Measurements from ENCODE around the gene GALK2.
"Not testable (repeated sequence)": the region's sequence is repeated elsewhere in the genome, so short reads cannot be mapped to it uniquely, and the experiment has no call there.

Gene GALK2

DNA sequence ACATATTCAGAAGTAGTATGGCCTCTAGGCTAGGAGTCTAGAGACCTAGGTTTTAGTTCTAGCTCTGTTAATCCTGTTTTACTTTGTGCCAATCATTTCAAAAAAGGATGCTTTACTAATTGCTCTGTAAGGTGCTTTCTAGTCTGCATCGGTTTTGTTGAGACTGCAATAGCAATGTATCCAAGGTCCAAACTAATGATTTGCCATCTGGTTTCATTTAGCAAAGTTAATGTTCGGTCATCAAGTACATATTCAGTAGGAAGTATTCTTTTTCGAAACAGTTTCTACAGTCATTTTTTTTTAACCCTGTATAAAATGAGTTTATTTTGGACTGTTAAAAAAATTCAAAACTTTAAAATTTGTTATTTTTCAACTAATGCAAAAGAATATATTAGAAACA, 2.0 kb upstream of the GALK2 start:
- DNase-seq = no peak

DNA sequence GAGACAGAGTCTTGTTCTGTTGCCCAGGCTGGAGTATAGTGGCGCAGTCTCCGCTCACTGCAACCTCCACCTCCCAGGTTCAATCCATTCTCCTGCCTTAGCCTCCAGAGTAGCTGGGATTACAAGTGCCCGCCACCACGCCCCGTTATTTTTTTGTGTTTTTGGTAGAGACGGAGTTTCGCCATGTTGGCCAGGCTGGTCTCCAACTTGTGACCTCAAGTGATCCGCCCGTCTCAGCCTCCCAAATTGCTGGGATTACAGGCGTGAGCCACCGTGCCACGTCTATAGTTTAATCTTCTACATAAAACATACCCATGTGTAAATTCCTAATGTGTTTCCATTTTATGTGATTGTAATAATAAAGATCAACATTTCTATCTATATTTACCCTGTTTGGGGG, 1.7 kb downstream of the GALK2 start:
- no peak for DNase-seq

DNA sequence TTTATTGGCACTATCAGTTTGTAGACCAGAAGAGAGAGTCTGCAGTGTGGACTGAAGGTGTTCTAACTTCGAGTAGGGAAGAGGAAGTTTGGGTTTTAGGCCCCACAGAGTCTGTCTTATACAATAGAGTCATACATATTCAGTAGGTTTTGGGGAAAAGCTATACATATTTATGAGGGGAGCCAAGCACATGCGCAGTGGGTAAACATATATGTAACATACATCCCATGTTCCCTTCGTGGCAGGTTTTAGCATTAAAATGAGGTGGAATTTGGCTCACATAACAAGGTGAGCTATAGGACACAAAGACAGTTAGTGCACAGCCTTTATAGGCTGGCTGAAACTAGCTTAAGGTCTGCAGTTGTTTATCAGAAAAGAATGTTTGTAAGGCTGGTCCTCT, 4.9 kb downstream of the GALK2 start:
- DNase-seq = no peak

DNA sequence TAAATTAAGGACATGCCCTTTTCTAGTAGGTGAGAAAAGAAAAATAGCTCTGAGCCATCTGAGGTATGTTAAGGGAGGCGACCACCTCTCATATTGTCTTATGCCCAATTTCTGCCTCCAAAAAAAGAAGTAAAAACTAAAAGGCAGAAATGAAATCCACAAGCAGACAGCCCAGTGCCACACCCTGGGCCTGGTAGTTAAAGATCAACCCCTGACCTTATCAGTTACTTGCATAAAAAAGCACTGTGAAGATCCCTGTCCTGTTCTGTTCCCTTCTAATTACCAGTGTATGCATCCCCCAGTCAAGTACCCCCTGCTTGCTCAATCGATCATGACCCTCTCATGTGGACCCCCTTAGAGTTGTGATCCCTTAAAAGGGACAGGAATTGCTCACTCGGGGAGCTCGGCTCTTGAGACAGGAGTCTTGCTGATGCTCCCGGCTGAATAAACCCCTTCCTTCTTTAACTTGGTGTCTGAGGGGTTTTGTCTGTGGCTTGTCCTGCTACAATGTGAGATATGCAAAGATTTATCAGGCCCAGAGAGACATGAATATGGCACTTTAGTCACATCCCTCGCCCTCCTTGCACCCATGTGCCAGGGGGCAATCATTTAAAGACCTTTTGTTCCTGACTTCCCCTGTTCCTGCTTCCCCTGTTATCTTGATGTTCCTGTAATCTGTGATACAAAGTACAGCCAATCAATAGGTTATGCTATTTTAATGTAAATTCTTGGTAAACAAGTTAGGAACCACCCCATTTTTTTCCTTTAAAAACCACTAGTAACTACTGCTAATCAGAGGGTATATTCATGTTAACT, 5.7 kb downstream of the GALK2 start:
- not testable (repeated sequence) for DNase-seq

DNA sequence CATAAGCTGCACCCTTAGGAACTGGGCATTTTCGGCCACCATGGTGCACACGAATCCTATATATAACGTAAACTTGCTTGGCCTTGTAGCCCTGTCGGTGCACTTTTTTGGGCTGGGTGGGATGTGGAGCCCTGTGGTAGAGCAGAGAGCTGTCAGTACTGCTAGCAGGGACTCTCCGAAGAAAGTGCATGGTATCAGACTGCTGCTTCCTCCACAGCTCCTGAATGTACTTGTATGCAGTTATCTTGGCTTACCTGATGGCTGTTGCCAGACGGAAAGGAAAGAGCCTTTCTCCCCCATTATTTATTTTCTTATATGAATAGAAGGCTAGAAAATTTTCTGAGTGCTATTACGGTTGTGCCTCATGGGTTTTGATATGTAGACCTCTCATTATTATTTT, 8.4 kb downstream of the GALK2 start:
- no peak for DNase-seq

DNA sequence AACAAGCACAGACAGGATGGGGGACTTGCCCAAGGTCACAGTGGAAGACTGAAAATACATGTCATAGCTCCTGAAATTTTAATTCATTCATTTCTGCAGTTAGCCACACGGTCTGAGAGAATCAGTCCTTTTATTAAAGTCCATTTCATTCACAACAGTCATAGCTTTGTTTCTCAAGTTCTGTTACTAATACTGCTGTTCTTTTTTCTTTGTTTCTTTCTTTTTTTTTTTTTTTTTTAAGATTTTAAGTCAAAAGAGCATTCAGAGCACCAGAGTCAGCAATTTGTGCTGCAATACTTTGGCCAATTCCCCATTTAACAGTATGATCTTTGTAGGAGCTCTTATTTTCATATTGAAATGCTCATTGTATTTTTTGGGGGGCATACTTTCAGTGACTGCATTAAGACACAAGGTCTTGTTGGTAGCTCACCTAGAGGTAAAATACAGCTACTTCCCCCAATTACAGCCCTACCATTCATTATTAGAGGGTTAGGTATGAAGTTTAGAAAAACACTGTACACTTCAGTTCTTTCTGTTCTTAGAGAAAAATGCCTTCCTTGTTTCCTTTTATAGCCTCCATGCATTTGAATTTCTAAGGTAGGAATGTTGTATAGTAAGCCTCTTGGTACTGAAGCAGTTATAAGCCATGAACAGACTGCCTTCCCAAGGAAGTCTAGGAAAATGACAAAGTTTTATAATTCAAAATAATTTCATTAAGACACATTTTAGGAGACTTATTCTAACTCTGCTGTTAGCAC, 9.6 kb downstream of the GALK2 start:
- DNase-seq = no peak

DNA sequence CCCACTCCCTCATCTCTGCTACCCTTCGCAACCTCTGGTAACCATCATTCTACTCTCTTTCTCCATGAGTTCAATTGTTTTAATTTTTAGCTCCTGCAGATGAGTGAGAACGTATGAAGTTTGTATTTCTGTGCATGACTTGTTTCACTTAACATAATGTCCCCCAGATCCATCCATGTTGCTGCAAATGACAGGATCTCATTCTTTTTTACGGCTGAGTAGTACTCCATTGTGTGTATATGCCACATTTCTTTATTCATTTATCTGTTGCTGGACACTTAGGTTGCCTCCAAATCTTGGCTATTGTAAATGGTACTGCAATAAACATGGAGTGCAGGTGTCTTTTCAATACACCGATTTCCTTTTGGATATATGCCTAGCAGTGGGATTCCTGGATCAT, 12.1 kb downstream of the GALK2 start:
- no peak for DNase-seq

DNA sequence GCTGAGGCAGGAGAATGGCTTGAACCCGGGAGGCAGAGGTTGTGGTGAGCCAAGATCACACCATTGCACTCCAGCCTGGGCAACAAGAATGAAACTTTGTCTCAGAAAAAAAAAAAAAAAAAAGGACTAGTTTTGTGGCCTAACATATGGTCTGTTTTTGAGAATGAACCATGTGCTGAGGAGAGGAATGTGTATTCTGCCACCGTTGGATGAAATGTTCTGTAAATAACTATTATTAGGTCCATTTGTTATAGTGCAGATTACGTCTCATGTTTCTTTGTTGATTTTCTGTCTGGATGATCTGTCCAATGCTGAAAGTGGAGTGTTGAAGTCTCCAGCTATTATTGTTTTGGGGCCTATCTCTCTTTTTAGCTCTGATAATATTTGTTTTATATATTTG, 13.7 kb downstream of the GALK2 start:
- DNase-seq = not testable (repeated sequence)

DNA sequence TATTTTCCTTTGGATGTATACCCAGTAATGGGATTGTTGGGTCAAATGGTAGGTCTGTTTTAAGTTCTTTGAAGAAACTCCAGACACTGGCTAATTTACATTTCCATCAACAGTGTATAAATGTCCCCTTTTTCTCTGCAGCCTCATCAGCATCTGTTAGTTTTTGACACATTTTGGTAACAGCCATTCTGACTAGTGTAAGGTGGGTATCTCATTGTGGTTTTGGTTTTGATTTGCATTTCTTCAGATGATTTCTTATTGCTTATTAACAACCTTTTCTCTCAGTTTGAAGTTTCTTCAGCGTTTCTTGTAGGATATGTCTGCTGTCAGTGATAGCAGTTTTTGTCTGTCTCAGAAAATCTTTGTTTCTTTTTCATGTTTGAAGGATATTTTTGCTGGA, 15.4 kb downstream of the GALK2 start:
- DNase-seq = no peak

DNA sequence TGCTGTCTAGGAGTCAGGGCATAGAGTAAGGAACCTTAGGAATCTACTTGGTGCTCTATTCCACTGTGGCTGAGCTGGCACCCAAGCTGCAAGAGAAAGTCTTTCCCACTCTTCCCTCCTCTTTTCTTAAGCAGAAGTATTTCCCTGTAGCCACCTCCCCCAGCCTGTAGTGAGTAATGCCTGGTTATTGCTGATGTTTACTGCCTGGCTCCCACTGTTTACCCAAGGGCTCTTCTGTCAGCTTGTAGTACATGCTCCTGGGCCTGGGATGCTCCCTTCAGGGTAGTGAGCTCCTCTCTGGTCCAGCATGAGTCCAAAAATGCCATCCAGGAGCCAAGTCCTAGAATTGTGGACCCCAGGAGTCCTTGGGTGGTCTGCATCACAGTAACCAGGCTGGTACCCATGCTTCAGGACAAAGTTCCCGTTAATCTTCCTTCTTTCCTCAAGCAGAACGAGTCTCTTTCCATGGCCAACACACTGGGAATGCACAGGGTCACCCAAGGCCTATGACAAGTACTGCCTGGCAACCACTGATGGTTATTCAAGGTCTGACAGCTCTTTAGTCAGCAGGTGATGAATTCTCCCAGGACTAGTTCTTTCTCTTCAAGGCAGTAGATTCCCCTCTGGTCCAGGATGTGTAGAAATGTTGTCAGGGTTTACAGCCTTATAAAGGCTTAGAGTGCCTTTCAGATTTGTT, 17.6 kb downstream of the GALK2 start:
- DNase-seq = no peak

DNA sequence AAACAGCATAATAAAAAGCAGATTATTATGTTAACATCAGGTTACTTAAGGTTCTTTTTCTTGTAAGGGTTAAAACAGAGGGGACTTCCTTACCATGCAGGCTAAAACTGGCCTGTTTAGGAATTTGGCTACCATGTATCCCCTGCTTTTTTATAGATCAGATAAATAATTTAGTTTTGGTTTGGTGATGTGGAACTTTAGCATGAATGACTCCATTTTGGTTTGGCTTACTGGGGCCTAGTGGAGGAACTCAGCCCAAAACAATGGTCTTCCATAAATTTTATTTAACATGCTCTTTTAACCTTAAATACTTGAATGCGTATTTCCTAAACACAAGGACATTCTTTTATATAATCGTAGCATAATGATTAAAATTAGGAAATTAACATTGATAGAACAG, 18.9 kb downstream of the GALK2 start:
- no peak for DNase-seq

DNA sequence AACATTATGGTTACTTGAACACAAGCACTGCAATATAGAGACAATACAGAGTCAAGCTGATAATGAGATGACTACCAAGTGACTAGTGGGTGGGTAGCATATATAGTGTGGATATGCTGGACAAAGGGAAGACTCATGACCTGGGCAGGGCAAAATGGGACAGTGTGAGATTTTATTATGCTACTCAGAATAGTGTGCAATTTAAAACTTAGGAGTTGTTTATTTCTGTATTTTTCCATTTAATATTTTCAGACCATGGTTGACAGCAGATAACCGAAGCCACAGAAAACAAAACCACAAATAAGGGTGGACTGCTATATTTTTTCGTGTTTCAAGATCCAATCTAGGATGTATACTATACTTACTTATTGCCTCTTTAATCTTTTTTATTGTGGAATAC, 19.6 kb downstream of the GALK2 start:
- DNase-seq = no peak

DNA sequence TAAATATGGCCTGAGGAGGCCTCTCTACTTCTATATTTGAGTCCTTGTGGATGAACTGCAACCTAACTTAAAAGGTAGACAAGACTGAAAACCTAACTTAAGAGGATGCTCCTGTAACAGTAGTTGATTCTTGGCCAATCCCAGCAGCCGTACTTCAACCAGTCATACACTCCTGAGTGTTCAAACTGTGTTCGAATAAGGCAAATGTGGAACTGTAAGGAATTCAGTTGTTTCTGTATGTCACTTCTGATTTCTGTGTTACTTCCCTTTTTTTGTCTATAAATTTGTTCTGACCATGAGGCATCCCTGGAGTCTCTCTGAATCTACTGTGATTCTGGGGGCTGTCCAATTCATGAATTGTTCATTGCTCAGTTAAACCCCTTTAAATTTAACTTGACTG, 20.5 kb downstream of the GALK2 start:
- no peak for DNase-seq

DNA sequence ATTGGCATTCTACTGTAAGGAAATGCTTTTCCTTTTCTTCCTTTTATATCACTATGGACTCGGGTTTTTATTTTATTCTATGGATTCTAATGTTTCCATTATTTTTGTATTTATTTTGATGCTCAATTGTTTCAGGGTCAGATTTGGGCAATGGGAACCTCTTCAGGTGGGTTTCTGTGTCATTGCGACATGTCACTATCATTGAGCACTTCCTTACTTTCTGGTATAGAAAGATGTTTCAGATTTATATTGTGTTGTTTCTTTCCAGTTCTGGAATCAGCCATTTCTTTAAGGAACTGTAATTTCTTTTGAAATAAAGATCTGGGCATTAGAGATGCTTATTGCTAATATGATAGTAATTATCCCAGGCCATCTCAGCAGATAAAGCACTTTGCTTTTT, 21.8 kb downstream of the GALK2 start:
- no peak for DNase-seq

DNA sequence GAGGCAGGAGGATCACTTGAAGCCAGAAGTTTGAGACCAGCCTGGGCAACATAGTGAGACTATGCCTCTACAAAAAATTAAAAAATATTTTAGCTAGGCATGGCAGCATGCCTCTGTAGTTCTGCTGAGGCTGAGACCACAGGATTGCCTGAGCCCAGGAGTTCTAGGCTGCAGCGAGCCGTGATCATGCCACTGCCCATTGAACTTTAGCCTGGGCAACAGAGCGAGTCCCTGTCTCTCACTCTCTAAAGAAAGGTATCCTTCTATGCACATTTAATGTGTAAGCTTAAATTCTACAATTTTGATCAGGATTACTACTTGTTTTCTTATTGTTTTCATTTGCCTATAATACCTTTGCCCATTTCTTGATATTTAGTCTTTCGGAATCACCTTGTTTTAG, 26.8 kb downstream of the GALK2 start:
- no peak for DNase-seq

DNA sequence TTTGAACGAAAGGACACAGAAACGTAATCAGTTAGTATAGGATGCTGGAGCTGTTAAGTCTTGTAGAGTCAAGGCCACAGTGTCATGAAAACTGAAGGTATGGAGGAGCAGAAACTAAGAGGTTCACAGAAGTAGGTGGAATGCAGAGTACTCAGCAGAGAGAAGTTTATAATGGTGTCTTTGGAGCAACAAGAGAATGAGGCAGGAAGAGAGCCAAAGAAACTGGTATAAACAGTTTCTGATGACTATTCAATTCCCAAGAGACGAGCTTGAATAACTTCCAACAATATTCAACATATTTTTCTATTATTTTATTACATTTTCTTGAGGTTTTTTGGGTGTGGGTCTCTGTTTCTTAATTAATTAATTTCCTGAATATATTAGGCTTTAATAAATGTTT, 29.6 kb downstream of the GALK2 start:
- DNase-seq = no peak

DNA sequence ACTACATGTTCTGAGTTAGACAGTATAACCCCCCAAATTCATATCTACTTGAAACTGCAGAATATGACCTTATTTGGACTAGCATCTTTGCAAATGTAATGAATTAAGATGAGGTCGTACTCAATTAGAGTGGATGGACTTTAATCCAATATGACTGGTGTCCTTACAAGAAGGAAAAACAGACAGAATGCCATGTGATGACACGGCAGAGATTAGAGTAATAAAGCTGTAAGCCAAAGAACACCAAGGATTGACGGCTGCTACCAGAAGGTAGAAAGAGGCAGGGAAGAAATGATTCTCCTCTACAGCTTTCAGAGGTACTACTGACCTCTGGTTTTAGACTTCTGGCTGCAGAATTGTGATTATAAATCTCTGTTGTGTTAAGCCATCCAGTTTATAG, 30.3 kb downstream of the GALK2 start:
- DNase-seq = no peak

DNA sequence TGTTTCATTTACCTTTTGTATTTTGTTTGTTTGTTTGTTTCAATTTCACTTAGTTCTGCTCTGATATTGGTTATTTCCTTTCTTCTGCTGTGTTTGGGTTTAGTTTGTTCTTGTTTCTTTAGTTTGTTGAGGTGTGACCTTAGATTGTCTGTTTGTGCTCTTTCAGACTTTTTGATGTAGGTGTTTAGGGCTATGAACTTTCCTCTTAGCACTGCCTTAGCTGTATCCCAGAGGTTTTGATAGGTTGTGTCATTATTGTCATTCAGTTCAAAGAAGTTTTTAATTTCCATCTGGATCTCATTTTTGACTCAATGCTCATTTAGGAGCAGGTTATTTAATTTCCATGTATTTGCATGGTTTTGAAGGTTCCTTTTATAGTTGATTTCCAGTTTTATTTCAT, 38.1 kb downstream of the GALK2 start:
- not testable (repeated sequence) for DNase-seq

DNA sequence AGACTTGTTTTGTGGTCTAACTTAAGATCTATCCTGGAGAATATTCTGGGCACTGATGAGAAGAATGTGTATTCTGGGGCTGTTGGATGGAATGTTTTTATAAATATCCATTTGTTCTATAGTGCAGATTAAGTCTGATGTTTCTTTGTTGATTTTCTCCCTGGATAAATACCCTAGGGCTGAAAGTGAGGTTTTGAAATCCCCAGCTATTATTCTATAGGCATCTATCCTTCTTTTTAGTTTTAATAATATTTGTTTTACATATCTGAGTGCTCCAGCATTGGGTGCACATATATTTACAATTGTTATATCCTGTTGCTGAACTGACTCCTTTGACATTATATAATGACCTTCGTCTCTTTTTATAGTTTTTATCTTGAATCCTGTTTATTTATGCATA, 42.9 kb downstream of the GALK2 start:
- no peak for DNase-seq

DNA sequence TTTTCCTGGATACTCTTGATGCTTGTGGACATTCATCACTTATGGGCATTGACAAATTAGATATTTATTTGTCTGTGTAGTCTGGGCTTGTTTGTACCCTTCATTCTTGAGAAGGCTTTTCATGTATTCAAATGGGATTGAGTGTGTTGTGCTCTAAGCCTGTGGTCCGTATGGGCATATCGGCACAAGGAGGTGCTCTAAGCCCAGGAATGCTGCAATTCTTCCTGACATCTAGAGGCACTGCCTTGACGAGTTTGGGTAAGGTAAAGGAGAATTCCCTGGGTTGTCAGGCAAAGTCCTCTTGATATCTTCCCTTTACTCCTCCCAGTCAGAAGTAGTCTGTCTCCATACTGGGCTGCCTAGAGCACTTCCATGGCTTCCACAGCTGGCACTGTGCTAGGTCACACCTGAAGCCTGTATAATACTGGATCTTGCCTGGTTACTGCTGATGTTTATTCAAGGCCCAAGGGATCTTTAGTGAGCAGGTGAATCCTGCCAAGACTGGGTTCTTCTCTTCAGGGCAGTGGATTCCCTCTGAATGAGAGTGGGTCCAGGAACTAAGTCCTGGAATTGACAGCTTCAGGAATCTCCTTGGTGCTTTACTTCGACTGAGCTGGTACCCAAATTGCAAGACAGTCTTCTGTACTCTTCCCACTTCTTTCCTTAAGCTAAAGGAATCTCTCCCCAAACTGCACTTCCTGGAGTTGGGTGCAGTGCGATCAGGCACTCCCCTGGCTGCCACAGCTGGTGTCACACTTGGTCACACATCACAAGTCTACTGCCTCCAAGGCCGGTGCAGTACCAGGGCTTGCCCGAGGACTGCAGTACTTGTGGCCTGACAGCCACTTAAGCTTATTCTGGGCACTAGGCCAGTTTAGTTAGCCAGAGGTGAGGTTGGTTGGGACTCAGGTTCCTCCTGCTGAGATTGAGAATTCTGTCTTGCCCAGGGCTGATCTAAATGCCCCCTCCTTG, 46.0 kb downstream of the GALK2 start:
- peak; percentile 82 for DNase-seq

DNA sequence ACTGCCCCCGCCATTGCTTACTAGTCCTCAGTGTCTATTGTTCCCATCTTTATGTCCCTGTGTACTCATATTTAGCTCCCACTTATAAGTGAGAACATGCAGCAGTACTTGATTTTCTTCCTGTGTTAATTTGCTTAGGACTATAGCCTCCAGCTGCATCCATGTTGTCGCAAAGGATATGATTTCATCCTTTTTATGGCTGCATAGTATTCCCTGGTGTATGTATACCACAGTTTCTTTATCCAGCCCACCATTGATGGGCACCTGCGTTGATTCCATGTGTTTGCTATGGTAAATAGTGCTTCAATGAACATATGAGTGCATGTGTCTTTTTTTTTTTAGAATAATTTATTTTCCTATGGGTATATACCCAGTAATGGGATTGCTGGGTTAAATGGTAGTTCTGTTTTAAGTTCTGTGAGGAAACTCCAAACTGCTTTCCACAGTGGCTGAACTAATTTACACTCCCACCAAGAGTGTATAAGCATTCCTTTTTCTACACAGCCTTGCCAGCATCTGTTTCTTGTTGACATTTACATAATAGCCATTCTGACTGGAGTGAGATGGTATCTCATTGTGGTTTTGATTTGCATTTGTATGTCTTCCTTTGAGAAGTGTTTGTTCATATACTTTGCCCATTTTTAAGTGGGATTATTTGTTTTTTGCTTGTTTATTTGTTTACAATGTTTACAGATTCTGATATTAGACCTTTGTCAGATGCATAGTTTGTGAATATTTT, 53.7 kb downstream of the GALK2 start:
- no peak for DNase-seq

All from DMS79 (cell line).